GM10847 (cell line): ENCODE results near the gene TMEM163.

Experiments
- POLR2A ChIP-seq: IDR thresholded peaks from 2 replicates; pipeline ENCODE4 v1.6.1; 2011; ENCODE audit not compliant: insufficient read length; ENCODE audit errors: extremely low read depth

TMEM163 gene

DNA sequence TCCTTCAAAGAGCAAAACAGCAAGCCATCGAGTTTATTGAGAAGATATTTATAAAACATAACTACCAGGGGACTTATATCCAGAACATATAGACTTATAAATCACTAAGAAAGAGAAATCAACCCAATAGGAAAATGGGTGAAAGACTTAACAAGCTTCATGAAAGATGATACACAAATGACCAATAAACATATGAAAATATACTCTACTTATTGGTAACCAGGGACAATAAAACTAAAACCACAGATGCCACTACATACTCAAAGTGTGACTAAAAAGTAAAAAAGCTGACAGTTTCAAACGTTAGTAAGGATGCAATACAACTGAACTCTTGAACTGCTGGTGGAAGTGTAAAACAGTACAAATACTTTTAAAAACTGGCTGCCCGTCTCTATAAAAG is 154.3 kb downstream of the TMEM163 start:
- TF ChIP-seq POLR2A = no peak

DNA sequence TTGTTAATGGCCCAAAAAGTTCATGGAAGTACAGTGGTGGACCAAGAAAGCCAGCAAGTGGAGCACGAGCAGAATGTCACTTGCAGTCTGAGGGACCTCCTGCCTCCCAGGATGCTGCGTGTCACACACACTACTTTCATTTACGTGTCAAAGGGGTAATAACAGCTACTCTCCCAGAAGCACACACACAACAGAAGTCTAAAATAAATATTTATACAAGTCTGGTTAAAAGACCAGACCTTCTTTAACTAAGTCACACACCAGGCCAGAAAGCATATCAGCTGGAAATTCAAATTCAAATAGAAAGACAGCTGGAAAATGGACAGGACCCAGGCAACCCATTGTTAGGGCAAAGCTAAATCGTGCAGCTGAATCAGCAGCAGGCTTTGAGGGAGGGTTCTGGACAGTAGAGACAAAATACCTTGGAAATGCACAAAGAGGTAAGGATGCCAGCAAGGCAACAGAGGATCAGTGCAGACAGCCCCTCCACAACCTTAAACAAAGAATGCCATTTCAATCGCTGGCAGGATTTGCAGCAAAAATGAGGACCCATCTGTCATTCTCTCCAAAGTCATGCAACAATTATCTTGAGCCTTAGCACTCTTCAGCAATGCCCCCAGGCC is 160.5 kb downstream of the TMEM163 start:
- no peak for TF ChIP-seq POLR2A

DNA sequence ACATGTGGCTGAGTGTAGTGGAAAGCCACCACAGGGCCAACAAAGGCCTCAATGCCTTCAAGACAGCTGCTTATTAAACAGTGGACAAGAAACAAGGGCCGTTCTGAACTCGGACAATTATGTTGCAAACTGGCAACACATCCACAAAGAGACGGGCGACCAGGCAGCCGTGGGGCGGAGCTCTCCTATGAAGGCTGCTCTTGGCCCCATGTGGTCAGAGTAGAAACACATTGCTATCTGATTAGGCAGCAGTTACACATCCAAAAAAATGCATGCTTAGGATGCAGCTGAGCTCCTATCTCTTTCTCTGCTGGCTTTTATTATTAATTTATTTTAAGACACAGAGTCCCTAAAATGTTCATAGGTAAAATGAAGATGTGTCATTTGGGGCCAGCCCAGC is 163.4 kb downstream of the TMEM163 start:
- TF ChIP-seq POLR2A = no peak

DNA sequence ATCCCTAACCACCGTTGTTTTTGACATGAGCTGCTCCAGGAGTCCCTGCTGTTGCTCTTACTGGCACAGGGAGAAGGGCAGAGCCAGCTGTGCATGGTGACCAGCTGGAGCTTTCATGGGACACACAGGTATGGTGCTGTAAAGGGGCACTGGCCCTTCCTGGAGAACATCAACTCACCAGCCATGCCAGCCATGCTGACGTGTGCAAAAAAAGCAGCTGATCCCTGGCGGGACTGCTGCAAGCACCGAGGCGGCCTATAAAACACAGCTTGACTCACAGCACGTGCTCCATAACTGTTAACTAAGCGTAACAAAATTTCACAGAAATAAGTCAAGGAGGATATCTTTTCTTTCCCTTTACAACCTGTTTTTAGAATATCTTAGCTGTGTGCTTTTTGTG is 165.1 kb downstream of the TMEM163 start:
- TF ChIP-seq POLR2A = no peak

DNA sequence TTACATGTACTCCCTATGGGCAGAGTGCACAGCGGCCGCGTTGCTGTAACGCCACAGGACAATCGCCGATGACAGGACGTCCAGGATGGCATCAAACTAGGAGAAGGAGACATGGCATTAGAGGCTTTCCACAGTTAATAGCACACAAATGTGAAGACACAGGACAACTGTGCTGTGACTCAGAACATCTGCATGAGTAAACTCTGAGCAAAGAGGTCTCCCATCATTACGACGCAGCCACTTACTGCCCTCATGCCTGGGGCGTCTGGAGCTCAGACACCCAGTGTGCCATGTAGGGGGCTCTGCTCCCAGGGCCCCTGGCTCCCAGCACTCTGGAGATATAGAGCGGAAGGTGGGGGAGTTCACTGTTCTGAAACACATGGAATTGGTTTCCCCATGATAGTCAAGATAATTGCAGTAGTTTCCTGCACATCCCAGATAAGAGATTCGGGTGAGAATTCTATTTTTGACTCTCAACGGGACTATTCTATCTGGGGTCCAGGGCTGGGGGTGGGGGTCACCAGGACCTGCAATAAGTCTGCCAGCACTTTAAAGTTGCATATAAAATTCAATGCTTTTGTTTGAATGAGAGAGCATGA is 168.1 kb downstream of the TMEM163 start:
- TF ChIP-seq POLR2A = no peak

DNA sequence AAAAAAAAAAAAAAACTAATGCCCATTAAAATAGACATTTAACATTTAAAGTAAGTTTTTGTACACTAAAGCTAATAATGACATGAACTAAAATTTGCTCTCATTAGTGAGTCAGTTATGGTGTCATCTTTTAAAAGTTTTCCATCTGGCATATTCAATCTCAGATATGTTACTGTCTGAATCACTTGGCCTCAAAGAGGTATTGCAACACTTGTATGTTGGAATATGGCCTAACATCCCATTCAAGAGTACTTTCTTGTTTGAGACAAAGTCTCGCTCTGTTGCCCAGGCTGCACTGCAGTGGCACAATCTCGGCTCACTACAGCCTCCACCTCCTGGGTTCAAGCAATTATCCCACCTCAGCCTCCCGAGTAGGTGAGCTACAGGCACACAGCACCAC is 169.7 kb downstream of the TMEM163 start:
- no peak for TF ChIP-seq POLR2A

DNA sequence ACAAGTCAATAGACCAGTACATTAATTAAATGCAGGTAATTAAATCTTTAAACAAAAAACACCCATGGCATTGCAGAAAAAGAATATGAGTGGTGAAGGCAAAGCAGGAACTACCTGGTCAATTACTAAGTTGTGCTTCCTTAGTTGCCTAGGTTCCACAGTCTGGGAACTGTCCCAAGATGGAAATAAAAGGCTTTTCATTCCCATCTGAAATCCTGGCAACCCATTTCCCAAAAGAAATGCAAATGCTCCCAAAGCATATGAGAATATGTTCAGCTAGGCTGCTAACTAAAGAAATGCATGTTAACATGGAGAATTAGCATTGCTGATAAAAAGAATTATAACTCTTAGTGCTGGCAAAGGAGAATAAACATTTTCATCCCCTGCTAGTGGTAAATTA is 177.8 kb downstream of the TMEM163 start:
- TF ChIP-seq POLR2A = no peak

DNA sequence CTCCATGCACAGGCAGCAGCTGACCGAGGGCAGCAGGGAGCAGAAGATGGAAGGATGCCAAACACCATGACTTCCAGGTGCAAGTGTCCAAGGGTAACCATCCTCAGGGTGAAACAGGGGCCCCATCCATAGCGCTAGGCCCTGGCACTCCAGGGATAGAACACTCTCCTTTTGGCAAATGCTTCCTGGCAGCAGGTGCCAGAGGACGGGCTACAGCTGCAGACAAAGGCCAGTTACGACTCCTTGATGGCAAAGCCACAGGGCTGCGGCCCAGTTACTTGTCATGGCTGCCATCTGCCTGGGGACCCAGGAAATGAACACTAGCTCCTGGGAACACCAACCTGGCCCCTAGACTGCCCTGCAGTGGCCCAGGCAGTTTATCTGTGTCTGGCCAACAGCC is 178.8 kb downstream of the TMEM163 start:
- TF ChIP-seq POLR2A = no peak

DNA sequence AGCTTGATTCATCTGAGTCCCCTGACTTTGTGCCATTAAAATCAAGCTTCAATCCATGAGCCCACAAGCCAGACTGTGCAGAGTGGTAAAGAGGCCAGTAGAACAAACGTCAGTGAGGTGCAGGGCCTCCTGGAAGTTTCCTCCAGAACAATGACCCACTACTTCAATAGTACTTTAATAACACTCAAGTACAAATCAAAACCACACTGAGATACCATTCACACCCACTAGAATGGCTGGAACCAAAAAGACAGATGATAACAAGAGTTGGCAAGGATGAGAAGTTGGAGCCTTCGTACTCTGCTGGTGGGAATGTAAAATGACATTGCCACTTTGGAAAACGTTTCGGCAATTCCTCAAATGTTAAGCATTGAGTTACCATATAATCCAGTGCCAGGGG is 181.1 kb downstream of the TMEM163 start:
- TF ChIP-seq POLR2A = no peak

DNA sequence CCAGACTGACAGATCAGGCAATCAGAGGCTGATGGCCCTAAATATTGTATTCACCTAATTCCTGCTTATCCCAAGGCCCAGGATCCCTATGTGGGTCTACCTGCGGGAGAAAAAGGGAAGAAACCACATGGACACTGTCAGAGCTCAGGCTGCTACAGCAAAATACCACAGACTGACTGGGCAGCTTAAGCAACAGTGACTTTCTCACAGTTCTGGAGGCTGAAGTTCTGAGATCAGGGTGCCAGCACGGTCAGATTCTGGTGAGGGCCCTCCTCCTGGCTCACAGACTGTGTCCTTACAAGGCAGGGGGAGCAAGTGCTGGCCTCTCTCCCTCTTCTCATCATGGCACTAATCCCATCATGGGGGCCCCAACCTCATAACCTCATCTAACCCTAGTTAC is 181.7 kb downstream of the TMEM163 start:
- TF ChIP-seq POLR2A = no peak

DNA sequence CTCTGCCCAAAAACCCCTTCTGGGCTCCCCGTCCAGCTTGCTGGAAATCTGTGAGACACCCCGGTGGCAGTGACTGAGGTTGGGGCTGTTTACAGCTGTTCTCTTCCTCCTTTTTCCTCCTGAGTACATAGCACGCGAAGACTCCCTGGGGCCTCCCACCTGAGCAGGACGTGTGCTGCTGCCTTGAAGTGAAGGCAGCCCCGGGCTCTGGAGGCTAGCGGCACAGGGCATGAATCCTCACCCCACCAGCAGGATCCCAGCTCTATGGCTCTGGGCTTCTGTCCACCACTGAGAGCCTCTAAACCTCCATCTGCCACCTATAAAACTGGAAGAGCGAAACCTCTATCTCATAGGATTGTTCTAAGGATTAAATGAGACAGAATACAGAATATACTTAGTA is 182.5 kb downstream of the TMEM163 start:
- no peak for TF ChIP-seq POLR2A

DNA sequence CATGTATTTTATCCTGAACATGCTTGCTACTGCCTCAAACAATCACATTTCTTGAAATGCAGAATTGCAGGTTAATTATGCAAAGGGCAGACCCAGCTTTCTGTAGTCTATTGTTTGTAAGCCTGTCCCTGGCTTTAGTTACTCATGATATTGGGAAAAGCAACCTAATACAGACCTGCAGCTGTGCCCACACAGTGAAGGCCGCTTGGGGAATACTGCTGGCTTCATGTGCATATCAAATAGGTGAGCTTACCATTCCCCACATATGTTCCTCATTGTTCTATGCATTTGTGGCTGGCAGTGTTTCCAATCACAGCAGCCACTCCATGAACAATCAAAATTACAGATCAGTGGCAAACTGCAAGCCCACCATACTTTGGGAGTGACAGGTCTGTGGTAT is 186.3 kb downstream of the TMEM163 start:
- no peak for TF ChIP-seq POLR2A

DNA sequence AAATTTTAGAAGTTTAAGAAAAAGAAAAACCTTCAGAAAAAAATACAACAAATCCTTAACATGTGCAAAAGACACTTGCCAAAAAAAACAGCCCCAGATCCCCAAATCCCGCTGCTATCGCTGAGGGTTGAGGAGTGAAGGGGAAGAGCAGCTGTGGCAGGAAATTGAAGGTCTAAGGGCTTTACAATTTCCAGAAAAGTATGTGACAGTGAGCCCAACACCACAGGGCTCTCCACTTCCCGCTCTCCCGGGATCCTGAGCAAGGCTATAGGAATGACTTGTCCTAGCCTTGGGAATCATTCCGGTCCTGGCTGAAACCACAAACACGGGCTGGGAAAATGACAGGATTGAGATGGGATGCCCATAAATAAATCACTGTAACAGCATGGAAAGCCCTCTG is 191.4 kb downstream of the TMEM163 start:
- no peak for TF ChIP-seq POLR2A

DNA sequence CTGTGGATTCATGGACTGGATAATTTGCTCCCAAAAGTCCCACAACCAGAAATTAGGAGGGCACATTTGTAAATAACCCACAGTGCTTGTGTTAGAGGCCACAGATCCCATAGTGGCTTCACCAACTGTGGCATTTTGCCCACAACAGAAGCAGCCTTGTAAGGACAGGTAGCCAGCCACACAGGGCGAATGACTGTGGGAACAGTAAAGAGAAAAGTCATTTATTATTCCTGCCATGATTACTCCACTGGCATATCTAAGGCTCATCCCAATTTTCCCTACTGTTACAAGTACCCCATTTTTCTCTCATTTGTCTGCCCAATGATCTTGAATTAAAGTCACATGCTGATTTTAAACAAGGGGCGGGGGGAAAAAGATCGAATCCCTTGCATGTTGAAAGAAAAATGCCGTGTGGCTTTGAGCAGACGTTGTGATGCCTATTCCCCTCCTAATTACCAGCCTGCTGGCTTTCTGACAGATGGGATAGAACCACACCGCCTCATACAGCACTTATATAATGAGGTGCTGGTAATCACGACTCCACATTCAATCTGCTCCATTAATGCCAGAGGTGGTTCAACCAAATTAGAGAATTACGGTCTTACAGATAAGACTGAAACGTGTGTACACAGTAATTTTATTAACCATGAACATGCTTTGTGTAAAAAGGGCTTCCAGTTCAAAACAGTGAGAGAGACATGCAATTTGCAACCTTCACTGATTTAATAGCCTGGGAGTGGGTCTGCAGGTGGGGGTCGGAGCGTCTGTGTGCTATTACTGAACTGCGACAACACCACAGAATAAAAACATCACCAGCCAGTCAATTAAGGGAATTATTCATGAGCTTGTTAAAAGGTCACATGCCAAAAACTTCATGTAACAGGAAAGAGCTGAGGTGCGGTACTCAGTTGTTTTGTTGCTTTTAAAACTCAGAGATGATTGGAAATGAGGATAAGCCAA is 196.0 kb downstream of the TMEM163 start:
- no peak for TF ChIP-seq POLR2A

DNA sequence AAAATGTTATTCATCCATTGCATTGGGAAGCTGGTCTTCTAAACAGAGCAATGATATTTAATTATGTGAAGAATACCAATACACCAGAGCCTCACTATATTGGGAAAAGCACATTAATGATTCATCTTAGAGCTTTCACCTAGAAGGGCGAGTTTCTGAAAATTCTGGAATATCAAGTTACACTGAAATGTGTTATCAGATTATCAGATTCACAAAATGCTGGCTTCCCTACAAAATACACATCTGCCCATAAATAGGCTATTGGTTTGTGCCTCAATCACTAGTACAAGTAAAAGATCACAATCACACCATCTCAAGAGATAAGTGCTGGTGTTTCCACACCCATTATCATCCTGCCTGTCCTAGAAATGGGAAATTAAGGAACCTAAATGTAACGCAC is 200.7 kb downstream of the TMEM163 start:
- TF ChIP-seq POLR2A = no peak

DNA sequence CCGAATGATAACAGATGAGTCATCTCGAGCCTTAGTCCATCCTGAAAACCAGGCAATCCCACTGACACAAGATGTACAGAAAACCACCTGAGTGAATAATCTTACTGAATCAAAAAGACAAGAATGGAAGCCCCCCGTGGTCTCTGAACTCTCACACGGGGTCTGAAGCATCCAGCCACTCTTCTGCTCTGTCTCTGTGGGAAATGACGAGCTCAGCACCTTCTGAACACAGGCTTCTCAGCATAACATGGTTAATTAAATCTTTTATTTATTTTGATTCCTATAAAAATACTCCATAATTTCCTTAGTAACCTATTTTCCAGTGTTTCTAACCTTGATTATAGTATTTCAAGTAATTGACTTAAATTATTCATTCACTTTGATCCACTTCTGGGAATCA is 203.7 kb downstream of the TMEM163 start:
- TF ChIP-seq POLR2A = no peak

DNA sequence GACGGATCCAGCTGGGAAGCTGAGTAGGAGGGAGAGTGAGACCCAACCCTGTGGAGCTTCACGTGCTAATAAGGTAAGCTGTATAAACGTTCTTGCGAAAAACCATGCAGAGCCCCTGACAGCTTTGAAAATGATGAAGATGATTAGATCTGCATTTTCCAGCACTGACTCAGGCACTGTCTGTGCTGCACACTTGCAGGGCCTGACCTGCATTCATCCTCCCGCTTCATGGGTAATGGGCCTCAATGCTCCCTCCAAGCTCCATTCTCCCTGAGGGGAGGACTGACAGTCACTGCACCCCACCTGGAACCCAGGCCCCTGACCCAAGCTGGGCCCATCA is 205.4 kb downstream of the TMEM163 start:
- no peak for TF ChIP-seq POLR2A
